Coronary artery (tissue), 2 donors: ENCODE results near the gene TEAD1.
A peak's percentile ranks its signal among the peaks of the same experiment; 100 is the strongest.

Experiments
- DNase-seq: peaks from one replicate; pipeline ENCODE4 v3.0.0-alpha.2; 2017; ENCODE audit warnings: low spot score
- H3K27ac ChIP-seq, 2 donors: fragments of 200-600 bp; sonication (generic); one replicate each; pipeline ENCODE4 v1.5.1; 2016 to 2019
- H3K4me3 ChIP-seq: fragments of 200-600 bp; sonication (generic); 2 replicates; pipeline ENCODE4 v1.5.1; 2016; ENCODE audit warnings: mild to moderate bottlenecking, moderate library complexity
- TF ChIP-seq, protein P1 (sequence below): fragments of 200-600 bp; sonication (generic); IDR thresholded peaks from one replicate; pipeline ENCODE4 v1.5.1; 2019; ENCODE audit warnings: antibody characterized with exemption

The TEAD1 gene

DNA sequence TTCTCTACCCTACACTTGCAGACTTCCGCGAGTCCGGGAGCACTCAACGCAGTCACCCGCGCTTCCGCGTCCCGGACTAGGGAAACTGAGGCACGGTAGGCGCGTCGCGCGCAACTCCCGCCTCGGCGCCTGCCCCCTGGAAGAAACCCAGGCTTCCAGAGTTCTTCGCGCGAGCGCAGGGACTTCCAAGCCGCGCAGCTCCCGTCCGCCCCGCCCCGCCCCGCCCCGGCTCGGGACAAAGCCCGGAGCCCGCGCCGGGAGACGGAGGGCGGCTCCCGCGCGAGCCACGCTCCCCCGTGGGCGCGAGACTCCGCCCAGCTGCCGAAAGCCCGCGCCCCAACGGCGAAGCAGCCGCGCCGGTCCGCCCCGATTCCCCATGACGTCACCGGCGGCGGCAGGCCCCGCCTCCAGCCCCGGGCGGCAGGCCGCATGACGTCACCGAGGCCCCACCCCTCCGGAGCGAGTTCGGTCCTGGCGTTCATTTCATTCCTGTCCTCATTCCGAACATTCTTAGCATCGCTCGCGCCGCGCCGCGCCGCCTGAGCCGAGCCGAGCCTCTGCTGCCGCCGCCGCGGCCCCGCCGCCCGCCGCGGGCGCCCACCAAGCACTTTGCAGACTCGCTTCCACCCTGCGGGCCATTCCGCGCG, at the start of gene TEAD1:
Gene TEAD1, plus strand, starts transcription at position 498 of the 647 bp plus-strand sequence.
- peak; percentile 98 for DNase-seq
- peak within 1 kb of the TSS; percentile 97 for H3K4me3 ChIP-seq
- TF ChIP-seq, protein P1, sequence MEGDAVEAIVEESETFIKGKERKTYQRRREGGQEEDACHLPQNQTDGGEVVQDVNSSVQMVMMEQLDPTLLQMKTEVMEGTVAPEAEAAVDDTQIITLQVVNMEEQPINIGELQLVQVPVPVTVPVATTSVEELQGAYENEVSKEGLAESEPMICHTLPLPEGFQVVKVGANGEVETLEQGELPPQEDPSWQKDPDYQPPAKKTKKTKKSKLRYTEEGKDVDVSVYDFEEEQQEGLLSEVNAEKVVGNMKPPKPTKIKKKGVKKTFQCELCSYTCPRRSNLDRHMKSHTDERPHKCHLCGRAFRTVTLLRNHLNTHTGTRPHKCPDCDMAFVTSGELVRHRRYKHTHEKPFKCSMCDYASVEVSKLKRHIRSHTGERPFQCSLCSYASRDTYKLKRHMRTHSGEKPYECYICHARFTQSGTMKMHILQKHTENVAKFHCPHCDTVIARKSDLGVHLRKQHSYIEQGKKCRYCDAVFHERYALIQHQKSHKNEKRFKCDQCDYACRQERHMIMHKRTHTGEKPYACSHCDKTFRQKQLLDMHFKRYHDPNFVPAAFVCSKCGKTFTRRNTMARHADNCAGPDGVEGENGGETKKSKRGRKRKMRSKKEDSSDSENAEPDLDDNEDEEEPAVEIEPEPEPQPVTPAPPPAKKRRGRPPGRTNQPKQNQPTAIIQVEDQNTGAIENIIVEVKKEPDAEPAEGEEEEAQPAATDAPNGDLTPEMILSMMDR: no peak
- H3K27ac ChIP-seq: peak within 1 kb of the TSS; percentile 88 to 99

DNA sequence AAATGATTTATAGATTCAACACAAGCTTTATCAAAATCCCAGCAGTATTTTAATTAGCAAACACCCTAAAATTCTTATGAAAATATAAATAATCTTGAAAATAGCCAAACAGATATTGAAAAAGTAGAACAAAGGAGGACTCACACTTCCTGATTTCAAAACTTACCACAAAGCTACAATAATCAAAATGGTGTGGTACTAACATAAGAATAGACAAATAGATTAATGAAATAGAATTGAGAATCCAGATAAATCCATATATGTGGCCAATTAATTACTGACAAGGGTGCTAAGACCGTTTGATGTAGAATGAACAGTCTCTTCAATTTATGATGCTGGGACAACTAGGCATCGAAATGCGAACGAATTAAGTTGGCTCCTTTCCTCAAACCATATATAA, 49.6 kb upstream of the TEAD1 start:
- Histone ChIP-seq H3K27ac (no peak overlapping the region), H3K4me3 (no peak overlapping the region)
- TF ChIP-seq, protein P1: no peak
- DNase-seq: no peak

DNA sequence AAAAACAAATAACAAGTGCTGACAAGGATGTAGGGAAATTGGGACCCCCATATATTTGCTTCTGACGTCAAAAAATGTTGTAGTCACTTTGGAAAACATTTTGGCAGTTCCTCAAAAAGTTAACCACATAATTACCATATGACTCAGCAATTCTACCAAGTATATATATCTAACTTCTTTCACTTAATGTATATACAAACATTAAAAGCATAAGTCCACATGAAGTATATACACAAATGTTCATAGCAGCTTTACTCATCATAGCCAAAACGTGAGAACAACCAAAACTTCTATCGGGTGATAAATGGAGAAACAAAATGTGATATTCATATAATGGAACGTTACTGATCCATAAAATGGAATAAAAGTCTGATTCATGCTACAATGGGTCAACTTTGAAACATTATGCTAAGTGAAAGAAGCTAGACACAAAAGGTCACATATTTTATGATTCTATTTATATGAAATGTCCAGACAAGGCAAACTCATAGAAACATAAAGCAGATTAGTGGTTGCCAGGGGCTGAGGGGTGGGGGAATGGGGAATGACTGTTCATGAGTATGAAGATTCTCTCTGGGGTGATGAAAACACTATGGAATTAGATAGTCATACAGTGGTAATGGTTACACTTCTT, 48.7 kb upstream of the TEAD1 start:
- H3K27ac ChIP-seq: no peak overlapping the region
- DNase-seq: no peak
- TF ChIP-seq, protein P1: no peak
- H3K4me3 ChIP-seq: no peak overlapping the region

DNA sequence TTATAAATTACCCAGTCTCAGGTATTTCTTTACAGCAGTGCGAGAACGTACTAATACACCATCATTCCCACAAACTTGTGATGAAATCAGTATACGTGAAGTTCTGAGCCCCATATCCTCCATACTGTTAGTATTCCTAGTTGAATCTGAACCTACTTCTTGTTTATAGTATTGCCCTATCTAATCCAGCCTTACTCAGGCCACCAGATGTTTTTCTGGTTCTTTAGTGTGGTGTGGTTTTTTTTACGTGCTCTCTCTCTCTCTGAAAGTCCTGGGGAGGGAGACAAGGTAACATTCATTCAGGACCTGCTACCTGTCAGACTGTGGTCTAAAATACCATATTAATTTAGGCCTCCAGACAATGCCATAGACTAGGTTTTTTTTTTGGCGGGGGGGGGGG, 47.6 kb upstream of the TEAD1 start:
- Histone ChIP-seq H3K4me3 (no peak overlapping the region), H3K27ac (no peak overlapping the region)
- DNase-seq: no peak
- TF ChIP-seq, protein P1: no peak

DNA sequence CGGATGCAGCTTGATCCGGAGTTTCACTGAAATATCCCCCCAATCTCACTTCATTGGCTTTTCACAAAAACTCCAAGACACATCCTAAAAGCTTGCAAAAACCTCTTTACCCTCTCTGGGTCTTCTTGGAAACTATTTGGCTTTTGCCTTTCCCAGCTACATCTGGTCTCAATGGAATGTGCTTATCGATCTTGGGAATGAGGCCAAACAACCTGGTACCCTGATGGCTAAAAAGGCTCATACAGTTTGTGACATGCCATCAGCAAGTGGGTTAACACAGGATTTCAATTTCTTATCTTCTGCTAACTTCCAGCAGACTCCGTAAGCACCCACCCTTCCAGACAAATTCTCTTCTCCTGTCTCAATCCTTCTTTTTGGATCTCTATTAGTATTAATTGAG, 45.9 kb upstream of the TEAD1 start:
- Histone ChIP-seq H3K4me3 (no peak overlapping the region), H3K27ac (no peak overlapping the region)
- TF ChIP-seq, protein P1: no peak
- DNase-seq: no peak

DNA sequence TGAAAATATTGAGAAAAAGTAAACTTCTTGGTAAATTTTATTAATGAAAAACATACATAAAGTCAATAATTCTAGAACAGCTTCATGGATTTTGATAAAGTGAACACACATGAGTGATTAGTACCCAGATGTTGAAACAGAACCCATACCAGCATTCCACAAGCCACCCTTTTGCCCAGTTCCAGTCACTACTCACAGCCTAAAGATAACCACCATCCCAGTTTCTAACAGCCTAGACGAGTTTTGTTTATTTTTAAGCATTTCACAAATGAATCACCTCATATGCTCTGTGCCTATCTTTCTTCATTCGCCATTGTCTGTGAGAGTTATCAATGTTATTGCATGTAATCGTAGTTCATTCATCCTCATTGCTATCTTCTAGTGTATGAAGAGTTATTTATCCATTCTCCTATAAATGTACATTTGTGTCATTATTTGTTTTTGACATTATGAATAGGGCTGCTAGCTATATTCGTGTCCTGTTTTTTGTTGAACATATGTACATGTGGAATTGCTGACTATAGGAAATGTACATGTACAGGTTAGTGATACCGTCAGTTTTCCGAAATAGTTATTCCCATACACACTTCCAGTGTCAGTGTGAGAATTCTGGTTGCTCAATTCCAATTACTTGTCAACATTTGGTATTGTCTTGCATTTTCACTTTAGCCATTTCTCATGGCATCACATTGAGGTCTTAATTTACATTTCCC, 44.5 kb upstream of the TEAD1 start:
- Histone ChIP-seq H3K27ac (no peak overlapping the region), H3K4me3 (no peak overlapping the region)
- DNase-seq: no peak
- TF ChIP-seq, protein P1: no peak
